ACC112 (cell line): ENCODE data around the gene EPHB1.
"Not testable (repeated sequence)": the region's sequence is repeated elsewhere in the genome, so short reads cannot be mapped to it uniquely, and the experiment has no call there.

Experiments used
- H2AFZ ChIP-seq: fragments of 200-600 bp; sonication (generic); one replicate; pipeline ENCODE4 v1.6.0; 2017; ENCODE audit warnings: antibody characterized with exemption, low read length; ENCODE audit not compliant: unreplicated experiment
- H3K27ac ChIP-seq: fragments of 200-600 bp; sonication (generic); 2 replicates; pipeline ENCODE4 v1.5.1; 2014; ENCODE audit warnings: low read depth, mild to moderate bottlenecking, antibody characterized with exemption, low read length, moderate library complexity
- H3K27me3 ChIP-seq: fragments of 200-600 bp; sonication (generic); 2 replicates; pipeline ENCODE4 v1.6.1; 2014; ENCODE audit warnings: mild to moderate bottlenecking, antibody characterized with exemption, low read length, moderate library complexity, mixed read lengths; ENCODE audit not compliant: insufficient read depth
- H3K36me3 ChIP-seq: fragments of 200-600 bp; sonication (generic); 2 replicates; pipeline ENCODE4 v1.6.1; 2016; ENCODE audit warnings: mild to moderate bottlenecking, antibody characterized with exemption, low read length, moderate library complexity, mixed read lengths; ENCODE audit not compliant: insufficient read depth
- H3K4me1 ChIP-seq: fragments of 200-600 bp; sonication (generic); one replicate; pipeline ENCODE4 v1.6.1; 2016; ENCODE audit warnings: low read length, mixed read lengths; ENCODE audit not compliant: insufficient read depth, unreplicated experiment, control insufficient read depth
- H3K4me3 ChIP-seq: fragments of 200-600 bp; sonication (generic); 2 replicates; pipeline ENCODE4 v1.5.1; 2014; ENCODE audit warnings: mild to moderate bottlenecking, low read depth, low read length
- H3K79me2 ChIP-seq: fragments of 200-600 bp; sonication (generic); one replicate; pipeline ENCODE4 v1.6.0; 2016; ENCODE audit warnings: low read length; ENCODE audit not compliant: control insufficient read depth, unreplicated experiment, insufficient read depth

EPHB1 gene

GRCh38 chr3:135017003-135017893 lies 222.2 kb downstream of the EPHB1 start:
- Histone ChIP-seq H2AFZ (no peak overlapping the region), H3K27me3 (no peaks in the 10 kb centered on the region), H3K36me3 (no peaks in the 10 kb centered on the region), H3K27ac (no peak overlapping the region), H3K4me1 (no peaks in the 10 kb centered on the region), H3K4me3 (no peak overlapping the region), H3K79me2 (no peaks in the 10 kb centered on the region)

- no peak overlapping the region for H3K4me3 ChIP-seq
- no peaks in the 10 kb centered on the region for H3K4me1 ChIP-seq
- no peaks in the 10 kb centered on the region for H3K36me3 ChIP-seq
- H2AFZ ChIP-seq: no peak overlapping the region
- no peaks in the 10 kb centered on the region for H3K79me2 ChIP-seq
- H3K27me3 ChIP-seq: no peaks in the 10 kb centered on the region
- no peak overlapping the region for H3K27ac ChIP-seq
These were observed 223.3 kb downstream of the EPHB1 start for GRCh38 chr3:135018149-135018923.

- Histone ChIP-seq H3K36me3 (no peaks in the 10 kb centered on the region), H3K27me3 (no peaks in the 10 kb centered on the region), H2AFZ (no peak overlapping the region), H3K27ac (no peak overlapping the region), H3K4me1 (no peaks in the 10 kb centered on the region), H3K4me3 (no peak overlapping the region), H3K79me2 (no peaks in the 10 kb centered on the region)
These were observed 225.1 kb downstream of the EPHB1 start for GRCh38 chr3:135020181-135020580.

GRCh38 chr3:135023996-135024658 lies 229.1 kb downstream of the EPHB1 start:
- no peaks in the 10 kb centered on the region for H3K79me2 ChIP-seq
- no peaks in the 10 kb centered on the region for H3K36me3 ChIP-seq
- no peak overlapping the region for H3K27ac ChIP-seq
- no peak overlapping the region for H2AFZ ChIP-seq
- H3K27me3 ChIP-seq: no peaks in the 10 kb centered on the region
- H3K4me1 ChIP-seq: no peaks in the 10 kb centered on the region
- no peak overlapping the region for H3K4me3 ChIP-seq

GRCh38 chr3:135030768-135031615 lies 235.9 kb downstream of the EPHB1 start:
- H3K27me3 ChIP-seq: not testable (repeated sequence)

GRCh38 chr3:135033737-135034136 lies 238.7 kb downstream of the EPHB1 start:
- Histone ChIP-seq H3K4me3 (no peak overlapping the region), H2AFZ (no peak overlapping the region), H3K27me3 (no peaks in the 10 kb centered on the region), H3K79me2 (no peaks in the 10 kb centered on the region), H3K36me3 (no peaks in the 10 kb centered on the region), H3K4me1 (no peaks in the 10 kb centered on the region), H3K27ac (no peak overlapping the region)

More at GRCh38 chr3:135030768-135031615, 235.9 kb downstream of the EPHB1 start:
- H3K4me3 ChIP-seq, H3K27ac ChIP-seq, H2AFZ ChIP-seq, H3K36me3 ChIP-seq, H3K79me2 ChIP-seq, H3K4me1 ChIP-seq: not testable (repeated sequence)

GRCh38 chr3:135034291-135034768 lies 239.3 kb downstream of the EPHB1 start:
- no peaks in the 10 kb centered on the region for H3K79me2 ChIP-seq

GRCh38 chr3:135034891-135035440 lies 239.9 kb downstream of the EPHB1 start:
- Histone ChIP-seq H3K27me3 (no peaks in the 10 kb centered on the region), H3K4me1 (no peaks in the 10 kb centered on the region), H3K4me3 (no peak overlapping the region), H3K27ac (no peak overlapping the region), H3K79me2 (no peaks in the 10 kb centered on the region), H3K36me3 (no peaks in the 10 kb centered on the region), H2AFZ (no peak overlapping the region)

More at GRCh38 chr3:135034291-135034768, 239.3 kb downstream of the EPHB1 start:
- H3K4me1 ChIP-seq: no peaks in the 10 kb centered on the region
- no peak overlapping the region for H3K4me3 ChIP-seq
- no peak overlapping the region for H3K27ac ChIP-seq
- no peak overlapping the region for H2AFZ ChIP-seq
- H3K27me3 ChIP-seq: no peaks in the 10 kb centered on the region
- H3K36me3 ChIP-seq: no peaks in the 10 kb centered on the region

GRCh38 chr3:135038186-135038585 lies 243.1 kb downstream of the EPHB1 start:
- Histone ChIP-seq H3K4me1 (no peaks in the 10 kb centered on the region), H3K27me3 (no peaks in the 10 kb centered on the region), H3K27ac (no peak overlapping the region), H2AFZ (no peak overlapping the region), H3K36me3 (no peaks in the 10 kb centered on the region), H3K4me3 (no peak overlapping the region), H3K79me2 (no peaks in the 10 kb centered on the region)
